ENCODE measurements around the gene EXOSC7.

GRCh38 chr3:45056608-45057301 is 80.7 kb downstream of the EXOSC7 start:
- TF ChIP-seq CTCF (IDR thresholded peaks at IDR 0.05) (no peak), EZH2 (IDR thresholded peaks at IDR 0.05; ENCODE audit: borderline replicate concordance, insufficient read depth, low read depth, low read length, poor library complexity, severe bottlenecking) (no peak)
